ENCODE data around the gene CLSTN2. TPM values are rescaled to one million over a fixed set of nuclear protein-coding genes. Genes with fewer than 3 reads are reported as not detected.

The CLSTN2 gene
- polyA plus RNA-seq, 12 donors, result 2.5 to 5.7 (median 3.4) TPM; not detected in 1

DNA sequence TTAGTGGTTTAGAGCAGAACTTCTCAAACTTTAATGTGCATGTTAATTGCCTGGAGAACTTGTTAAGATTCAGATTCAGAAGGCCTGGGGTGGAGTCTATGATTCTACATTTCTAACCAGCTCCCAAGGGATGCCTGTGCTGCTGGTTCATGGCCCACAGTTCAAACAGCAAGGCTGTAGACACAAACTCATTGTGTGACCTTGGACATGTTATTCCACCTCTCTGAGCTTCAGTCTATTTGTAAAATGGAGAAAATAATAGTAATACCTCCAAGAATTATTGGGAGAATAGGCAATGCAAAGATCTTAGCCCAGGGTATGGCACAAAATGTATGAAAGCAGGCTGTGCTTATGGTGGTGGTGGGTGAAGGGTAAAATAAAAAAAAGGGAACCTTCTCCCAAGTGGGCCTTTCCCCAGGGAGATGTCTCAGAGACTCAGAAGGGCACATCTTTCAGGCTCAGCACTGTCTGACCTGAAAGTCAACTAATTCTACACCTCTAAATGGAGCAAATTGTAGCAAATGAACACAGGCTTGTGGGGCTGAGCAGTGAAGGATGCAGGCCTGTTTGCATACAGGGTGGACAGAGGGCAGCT, 566.9 kb downstream of the CLSTN2 start:
- no peak for DNase-seq

DNA sequence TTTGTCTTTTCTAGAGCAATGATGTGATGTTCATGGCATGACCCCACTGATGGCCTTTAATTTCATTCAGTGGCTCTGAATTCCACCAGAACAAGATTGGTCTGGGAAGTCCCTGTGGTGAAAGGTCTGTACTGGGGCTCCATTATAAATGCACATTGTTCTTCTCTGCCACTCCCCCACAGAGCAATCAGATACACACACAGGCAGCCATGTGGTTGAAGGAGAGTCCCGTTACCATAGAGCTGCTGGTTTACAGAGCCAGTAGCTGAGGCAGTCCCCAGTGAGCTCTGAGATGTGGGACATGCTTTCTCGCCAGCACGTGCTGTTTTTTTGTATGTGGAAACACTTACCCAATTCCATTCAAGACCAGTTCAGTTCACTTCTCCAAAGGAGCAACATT, 570.2 kb downstream of the CLSTN2 start:
- no peak for DNase-seq

DNA sequence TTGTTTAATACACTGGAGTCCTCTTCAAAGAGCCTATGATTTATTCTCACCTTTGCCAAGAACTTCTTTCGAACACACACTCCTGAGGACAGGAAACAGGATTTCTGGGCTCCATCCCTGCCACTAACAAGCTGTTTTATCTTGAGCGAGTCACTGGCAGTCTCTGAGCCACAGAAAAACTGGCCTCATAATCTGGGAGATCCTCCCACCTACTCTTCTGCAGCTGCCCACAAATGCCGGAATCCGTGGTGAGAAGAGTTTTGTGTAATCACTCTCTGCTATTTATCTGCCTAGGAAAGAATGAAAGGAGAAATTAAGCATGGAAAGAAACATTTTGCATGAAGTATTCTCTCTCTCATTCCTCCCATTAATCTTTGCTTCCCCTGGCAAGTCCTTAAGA, 570.9 kb downstream of the CLSTN2 start:
- DNase-seq, result no peak

DNA sequence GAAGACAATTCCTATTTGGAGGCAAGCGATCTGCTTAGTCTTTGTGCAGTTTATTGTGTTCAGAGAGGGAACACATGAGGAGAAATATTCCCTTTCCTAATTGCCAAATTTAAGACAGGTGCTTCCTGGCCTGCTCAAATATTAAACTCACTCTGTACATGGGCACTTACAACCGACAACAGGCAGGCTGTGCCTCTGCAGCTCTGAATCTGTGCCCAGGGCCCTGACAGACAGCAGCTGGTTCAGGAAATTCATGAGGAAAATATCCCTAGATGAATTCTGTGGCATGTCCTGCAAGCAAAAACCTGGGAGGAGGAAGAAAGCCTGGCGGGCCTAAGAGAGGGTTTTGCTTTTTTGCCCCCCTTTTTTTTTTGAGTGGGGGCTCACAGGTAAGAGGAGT, 573.6 kb downstream of the CLSTN2 start:
- DNase-seq, result no peak

DNA sequence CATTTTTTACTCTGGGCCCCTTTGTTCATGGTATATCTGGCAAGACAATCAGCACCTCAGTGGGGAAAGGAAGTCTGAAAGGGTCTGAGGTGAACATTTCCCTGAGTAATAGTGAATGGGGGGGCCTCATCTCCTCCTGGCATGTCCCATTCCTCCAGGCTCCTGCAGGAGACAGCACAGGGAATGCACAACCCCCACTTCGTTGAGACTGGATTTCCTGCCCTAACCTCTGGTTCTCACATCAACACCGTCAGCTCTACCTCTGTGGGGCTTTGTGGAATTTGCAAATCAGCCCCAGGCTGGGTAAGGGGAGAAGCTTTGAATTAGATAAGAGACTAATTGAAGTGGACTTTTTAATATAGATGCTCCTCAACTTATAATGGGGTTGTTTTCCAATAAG, 574.5 kb downstream of the CLSTN2 start:
- no peak for DNase-seq

DNA sequence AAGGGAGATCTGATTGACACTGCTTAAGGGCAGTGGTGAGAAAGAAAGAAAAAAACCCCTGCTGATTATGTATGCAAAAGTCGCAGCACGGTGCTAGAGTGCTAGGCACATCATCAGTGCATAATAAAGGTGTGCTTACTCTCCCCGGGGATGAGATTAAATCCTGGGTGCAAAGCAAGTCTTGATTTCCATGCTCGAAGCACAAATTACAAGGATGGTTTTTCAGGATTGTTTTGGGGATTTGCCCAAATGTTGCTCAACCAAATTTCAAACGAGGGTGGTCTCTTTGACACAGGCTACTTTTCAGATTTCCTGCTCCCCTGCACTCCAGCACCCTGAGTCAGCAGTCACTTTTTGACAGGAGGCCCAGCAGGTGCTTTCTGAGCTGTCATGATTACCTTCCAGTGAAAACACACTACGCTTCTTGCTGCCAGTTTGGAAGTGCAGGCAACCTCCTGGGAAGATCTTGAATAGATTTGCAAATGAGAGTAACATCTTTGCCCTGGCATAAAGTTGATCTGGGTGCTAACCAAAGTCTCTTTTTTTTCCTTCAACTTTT, 575.4 kb downstream of the CLSTN2 start:
- no peak for DNase-seq

DNA sequence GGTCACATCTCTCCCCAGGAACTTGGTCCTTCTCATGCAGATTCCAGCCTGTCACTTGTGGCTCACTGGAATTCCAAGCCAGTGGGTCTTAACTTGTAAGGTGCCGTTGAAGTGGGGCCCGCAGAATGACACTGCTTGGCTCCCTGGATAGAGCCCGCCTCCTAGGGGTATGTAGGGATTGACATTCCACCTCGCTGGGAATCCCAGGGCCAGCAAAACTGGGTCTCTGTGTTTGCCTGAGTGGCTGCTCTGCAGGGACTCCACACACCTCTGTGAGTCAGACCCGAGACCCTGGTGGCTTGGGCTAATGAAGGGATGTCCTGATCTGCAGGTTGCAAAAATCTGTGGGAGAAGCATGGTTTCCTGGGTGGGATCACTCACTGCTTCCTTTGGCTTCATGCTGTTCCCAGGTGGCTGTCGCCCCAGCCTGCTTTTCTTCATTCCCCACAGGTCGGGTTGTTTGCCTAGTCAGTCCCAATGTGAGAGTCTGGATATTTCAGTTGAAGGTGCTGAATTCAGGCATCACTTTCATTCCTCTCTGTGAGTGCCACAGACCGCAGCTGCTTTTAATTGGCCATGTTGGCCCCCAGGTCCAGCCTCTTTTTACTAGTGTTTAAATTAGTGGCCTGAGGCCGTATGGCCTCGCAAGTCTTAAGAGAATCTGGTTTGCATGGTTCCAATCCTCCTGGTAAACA, 586.9 kb downstream of the CLSTN2 start:
- no peak for DNase-seq

DNA sequence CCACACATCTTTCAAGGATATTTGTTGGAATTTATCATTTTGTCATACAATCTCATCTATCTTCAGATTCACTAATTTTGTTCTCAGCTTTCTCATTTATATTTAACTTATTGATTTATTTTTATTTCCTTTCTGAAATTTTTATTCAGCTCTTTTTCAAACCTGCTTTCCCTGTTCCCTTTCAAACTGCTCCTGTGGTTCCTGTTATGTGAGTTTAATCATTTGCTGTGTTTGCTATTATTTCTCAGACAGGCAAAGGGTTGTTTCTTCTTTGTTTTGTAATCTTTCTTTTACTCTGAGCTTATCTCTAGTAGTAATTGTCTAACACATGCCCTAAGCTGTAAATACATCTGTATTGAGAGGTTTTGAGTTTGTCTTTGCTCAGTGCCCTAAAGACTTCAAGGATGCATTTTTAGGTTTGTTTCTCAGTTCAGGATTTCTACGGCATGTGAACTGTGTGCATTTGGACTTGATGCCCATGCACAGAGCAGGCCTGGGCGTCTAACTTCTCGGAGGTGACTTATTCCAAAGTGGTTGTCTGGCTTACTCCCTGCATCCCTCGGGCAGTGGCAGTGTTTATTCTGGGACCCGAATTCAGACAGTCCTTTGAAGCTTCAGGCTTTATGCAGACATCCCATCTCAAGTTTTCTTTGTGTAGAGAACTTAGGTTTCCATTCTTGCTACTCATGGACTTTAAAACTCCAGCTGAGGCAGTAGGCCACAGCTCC, 587.8 kb downstream of the CLSTN2 start:
- no peak for DNase-seq

DNA sequence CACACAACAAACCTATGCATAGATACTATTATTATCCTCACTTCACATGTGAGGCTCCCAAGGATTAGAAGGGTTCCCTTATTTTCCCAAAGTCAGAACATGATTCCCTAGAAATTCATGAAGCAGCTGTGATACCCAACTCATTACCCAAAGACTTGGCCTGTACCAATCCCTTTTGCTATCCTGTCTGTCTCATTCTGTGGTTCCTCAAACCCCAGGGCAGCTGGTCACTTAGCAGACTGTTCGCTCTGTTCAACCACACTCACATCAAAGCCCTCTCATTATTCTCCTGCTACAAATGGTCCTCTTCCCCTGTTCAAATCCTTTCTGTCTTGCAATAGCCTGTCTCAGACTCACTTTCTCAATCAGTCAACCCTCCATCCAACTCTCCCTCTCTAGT, 588.6 kb downstream of the CLSTN2 start:
- DNase-seq, result no peak

DNA sequence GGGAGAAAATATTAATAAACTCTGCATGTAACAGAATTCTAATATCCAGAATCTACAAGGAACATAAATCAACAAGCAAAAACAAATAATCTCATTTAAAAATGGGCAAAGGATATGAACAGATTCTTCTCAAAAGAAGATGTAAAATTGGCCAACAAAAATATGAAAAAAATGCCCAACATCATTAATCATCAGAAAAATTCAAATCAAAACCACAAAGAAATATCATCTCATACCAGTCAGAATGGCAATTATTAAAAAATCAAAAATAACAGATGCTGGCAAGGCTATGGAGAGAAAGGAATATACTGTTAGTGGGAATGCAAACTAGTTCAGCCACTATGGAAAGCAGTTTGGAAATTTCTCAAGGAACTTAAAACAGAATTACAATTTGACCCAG, 592.2 kb downstream of the CLSTN2 start:
- DNase-seq, result no peak

DNA sequence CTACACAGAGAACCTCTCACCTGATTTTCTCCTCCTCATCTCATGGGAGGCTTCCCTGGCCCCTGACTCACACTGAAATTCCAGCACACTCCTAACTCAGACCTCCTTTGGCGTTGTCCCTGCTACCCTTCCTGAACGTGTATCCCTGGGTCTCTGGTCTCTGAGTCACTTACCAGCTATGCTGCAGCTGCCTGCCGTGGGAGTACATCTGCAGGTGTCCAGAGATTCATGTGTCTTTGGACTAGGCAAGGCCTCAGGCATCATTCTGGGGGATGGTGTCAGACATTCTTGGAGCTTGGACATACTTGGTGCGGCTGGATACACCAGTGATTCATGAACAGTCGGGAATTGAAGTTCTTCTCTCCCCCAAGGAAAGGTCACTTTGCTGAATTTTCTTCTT, 594.1 kb downstream of the CLSTN2 start:
- no peak for DNase-seq

DNA sequence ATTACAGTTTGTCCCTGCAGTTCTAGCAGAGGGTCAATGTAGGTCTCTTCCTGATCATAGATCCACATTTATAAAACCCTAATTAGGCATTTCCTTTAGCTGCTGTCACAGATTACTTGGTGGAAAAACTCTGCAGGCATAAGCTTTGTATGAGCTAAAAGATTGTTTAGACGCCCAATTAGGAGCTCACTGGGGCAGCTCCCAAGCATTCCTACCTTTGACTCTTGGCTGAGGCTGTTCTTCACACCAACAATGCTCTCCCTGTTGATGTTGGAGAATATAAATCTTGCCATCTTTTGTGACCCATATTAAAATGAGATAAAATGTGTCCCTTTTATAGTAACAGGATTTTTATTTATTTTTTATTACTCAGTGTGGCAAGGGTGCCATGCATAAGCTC, 594.6 kb downstream of the CLSTN2 start:
- no peak for DNase-seq

DNA sequence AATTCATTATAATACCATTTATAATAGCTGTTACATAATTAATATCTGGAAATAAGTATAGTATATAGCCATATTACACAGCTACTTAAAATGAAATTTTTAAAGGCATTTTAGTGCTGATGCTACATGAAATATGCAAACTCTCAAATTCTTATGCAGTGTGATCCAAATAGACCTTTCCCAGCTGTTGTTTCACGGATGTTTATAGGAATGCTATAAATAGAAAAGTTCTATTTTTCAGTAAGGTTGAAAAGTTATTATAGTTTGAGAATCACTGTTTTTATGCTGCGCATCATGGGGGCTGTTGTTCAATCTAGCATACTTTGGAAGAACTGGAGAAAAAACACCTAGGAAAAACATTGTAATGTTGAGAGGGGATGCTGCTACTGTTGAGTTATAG, 595.1 kb downstream of the CLSTN2 start:
- no peak for DNase-seq

DNA sequence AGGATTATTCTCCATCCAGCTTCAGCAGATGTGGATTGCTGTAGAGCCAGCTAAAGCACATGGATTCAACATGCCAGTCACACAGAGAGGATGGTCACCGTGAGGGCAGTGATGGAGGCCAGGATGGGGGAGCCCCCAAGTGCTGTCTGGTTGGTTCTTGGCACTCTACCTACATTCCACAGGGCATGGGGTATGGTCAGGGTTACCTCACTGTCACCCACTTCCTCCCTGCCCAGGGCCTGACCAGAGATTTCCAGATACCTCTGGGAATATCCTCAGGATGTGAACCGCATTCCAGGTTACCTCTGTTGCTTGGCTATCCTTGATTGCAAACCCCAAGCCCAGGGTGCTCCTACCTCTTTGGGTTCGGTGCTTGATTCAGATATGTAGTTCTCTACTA, 595.6 kb downstream of the CLSTN2 start:
- DNase-seq, result no peak

DNA sequence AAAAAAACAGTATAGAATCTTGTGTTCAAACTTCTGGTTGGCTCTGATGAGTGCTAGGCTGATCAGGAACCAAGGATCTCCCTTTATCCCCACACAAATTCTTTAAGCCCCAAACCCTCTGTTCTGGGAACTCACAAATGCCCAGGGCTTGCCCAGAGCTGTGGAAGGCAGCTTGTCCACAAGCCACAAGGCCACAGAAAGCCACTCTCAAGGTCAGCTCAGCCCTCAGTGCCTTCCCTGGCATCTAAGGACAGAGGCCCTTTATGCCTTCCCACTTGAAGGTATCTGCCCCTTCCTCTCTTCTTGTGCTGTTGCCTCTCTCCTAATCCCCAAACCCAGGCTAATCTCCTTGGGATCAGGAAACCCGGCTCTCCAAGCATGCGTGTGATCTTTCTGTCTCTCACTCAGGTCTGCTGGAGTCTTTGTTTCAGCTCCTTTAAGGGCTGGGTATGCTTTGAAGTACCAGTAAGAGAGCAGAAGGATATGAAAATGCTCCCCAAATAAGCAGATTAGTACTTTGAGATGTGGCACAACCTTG, 597.9 kb downstream of the CLSTN2 start:
- DNase-seq, result no peak

DNA sequence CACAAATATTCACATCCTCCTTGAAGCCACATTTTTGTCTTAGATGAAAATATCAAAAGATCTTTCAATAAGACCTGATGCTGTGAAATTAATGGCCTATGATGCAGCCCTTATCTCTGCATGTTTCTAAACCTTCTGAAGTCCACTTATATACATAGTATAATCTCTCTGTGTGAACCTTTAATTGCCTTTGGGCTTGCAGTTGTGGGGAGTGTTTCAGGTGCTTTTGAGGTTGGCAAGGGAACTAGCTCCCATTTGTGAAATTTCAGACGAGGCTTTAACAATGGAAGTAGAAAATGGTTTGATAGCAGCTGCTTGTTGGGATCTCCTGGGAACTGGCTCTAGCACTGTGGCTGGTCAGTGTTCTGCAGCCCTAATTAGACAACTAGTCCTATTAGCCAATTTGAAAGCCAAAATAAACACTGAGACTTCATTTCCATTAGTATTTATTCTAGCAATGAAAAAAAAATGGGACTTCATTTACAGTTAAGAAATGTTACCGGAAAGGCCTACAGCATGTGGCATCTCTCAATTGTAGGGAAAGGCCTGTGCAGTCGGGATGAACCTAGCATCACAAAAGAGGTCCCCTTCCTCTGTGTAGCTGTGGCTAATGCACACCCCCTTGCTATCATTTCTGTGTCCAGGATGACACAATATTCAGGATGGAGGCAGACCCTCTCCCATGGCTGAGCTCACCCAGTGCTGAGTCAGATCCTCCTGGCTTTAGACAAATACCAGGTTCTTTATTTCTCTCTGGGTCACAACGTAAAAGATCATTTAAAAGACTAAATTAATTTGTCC, 602.1 kb downstream of the CLSTN2 start:
- no peak for DNase-seq

DNA sequence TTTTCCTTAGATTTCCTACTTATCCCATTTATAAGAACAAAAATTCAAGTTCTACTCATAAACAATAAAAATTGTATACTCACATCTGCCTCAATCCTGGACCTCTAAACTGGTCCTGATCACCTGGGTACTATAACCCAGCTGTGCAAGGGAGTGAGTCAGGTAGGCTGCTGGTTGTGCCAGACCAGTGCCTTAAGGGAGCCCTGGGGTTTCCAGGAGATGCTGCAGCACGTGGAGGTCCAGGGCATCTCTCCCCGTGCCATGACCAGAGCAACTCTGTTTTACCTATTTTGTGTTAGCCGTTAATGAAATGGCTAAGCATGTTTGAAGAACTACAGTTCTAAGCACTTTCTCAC, 602.7 kb downstream of the CLSTN2 start:
- no peak for DNase-seq

DNA sequence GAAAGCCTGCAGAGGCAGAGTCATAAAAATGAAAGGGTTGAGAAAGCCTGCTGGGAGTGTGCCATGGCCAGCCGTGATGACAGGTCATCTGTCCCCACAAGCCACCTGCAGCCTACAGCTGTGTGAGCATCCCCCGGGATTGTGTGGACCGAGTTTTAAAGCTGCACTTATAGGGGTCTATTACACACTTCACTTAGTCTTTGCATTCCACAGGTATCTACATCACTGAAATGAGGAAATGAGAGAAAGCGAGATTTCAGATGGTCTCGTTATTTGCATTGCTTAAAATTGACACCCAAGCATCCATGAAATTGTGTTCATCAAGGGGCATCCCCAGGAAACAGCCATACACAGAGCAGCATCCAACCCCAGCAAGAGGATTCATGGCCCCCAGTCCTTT, 605.3 kb downstream of the CLSTN2 start:
- no peak for DNase-seq

DNA sequence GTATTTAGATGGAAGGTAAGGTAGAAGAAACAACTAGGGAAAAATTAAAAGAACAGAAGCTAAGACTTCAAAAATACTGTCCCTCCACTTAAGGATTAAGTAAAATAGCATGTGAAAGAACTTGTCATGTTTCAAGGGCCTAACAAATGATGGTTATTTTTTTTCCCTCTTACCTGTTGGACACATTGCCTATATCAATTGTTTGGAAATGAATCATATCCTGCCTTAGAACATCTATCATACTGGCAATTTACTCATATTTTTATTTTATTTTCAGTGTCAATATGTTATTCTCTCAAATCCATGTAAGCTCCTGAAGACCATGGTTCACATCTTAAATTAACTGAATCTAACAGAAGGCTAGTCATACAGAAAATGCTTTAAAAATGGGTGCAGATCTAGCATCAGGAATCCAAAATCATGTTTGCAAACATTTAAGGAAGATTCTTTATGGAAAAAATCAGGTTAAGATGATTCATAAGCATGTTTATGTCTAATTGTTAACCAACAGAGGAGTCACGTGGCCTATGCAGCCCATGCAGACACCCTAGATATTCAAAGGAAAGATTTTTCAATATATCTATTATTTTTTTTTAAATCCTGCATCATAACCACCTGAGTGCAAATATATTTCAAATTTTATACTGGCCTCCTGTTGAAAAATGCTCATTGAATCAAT, 607.1 kb downstream of the CLSTN2 start:
- no peak for DNase-seq

DNA sequence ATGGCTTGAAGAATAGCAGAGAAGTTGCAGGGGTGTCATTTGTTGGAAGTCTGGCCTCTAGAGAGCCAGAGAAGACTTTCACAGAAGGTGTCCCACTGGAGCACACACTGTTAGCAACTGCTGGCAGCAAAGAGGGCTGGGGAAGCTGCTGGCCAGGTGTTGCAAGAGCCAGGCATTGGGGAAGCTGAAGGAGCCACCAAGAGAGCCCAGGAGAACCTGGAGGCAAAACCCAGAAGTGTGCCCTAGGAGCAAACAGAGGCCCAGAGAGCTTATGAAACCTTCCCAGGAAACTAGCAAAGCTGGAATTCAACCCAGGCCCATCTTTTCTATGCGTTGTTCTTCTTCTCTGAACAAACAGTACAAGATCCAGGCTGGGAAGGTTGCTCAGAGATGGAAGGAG, 610.2 kb downstream of the CLSTN2 start:
- no peak for DNase-seq

DNA sequence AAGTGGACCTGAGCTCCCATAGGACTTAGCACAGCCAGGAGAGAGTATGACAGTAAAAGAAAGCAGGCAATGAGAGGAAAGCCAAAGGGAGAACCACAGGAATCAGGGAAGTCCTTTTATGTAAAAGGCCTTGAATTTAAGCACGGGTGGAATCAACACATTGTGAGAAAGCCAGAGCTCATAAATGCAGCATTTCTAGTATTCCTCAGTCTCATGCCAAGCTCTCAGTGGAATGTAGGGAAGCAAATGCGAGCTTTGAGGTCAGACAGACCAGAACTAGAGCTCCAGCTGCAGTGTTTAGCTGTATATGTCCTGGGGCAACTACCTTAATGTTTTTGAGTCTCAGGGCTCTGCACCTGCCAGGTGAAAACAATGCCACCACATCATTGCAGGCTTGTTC, 610.8 kb downstream of the CLSTN2 start:
- DNase-seq, result no peak

Data from muscle of arm (tissue), 12 donors.